ENCODE results near the gene ANKRD34A.
"Not testable (repeated sequence)": the region's sequence is repeated elsewhere in the genome, so short reads cannot be mapped to it uniquely, and the experiment has no call there.

The ANKRD34A gene

GRCh38 chr1:145942871-145943270, 21.5 kb downstream of the ANKRD34A start:
- DNase-seq: no peak

GRCh38 chr1:145942405-145942804, 22.0 kb downstream of the ANKRD34A start:
- no peak for DNase-seq

- DNase-seq: no peak
Observed at GRCh38 chr1:145937436-145937835, 26.9 kb downstream of the ANKRD34A start.

GRCh38 chr1:145936247-145936646, 28.1 kb downstream of the ANKRD34A start:
- DNase-seq: no peak

- no peak for DNase-seq
Observed at GRCh38 chr1:145935708-145936107, 28.7 kb downstream of the ANKRD34A start.

GRCh38 chr1:145932522-145933009, 31.8 kb downstream of the ANKRD34A start:
- DNase-seq: not testable (repeated sequence)

- DNase-seq: peak in 1 of 2 experiments; percentile 29
Observed at GRCh38 chr1:145927916-145928643, 36.3 kb downstream of the ANKRD34A start.

GRCh38 chr1:145927063-145927886, 37.1 kb downstream of the ANKRD34A start, which contains the start of gene RBM8A:
Gene RBM8A, minus strand, starts transcription at chr1:145927484. Its CDS starts 58 bp downstream, at chr1:145927426.
- DNase-seq: peak; percentile 100

DNA sequence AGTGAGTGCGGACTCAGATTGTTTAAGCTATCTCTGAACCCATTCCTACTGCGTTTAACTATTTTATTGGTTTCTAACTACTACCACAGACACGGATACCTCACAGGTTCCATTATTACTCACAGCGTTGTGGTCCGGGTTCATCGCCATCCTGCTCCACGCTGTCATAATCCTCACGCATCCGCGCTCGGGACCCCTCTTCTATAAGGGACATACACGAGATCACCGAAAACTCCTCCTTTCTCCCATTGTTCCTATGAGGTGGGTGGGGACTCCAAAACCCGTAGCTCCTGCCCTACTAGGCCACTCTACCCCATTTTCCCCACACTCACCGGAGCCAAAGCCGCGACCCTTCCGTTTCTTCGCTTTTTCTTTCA, 37.7 kb downstream of the ANKRD34A start:
- DNase-seq: peak in 1 of 2 experiments; percentile 44

DNA sequence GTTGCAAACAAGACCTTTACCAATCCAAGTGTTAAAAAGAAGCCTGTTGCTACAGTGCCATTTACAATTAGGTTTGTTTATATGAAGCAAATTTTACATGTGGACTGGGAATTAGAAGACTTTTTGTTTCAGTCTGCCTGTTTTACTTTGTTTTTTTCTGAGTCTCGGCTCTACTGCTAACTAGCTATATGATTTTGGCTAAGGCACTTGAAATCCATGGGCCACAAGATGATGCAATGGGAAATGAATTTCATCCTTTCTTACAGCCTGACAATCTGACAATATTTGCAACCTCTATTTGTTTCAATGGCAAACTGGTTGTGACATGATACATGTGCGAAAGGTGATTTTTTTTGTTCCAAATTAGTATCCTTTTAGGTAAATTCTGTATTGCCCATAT, 42.1 kb downstream of the ANKRD34A start:
- DNase-seq: no peak

DNA sequence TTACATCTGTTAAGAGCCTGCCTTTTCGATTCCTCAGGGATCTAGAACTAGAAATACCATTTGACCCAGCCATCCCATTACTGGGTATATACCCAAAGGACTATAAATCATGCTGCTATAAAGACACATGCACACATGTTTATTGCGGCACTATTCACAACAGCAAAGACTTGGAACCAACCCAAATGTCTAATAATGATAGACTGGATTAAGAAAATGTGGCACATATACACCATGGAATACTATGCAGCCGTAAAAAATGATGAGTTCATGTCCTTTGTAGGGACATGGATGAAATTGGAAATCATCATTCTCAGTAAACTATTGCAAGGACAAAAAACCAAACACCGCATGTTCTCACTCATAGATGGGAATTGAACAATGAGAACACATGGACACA, 44.1 kb downstream of the ANKRD34A start:
- not testable (repeated sequence) for DNase-seq

GRCh38 chr1:145918992-145919939, 45.1 kb downstream of the ANKRD34A start:
- DNase-seq: peak; percentile 68 to 71

DNA sequence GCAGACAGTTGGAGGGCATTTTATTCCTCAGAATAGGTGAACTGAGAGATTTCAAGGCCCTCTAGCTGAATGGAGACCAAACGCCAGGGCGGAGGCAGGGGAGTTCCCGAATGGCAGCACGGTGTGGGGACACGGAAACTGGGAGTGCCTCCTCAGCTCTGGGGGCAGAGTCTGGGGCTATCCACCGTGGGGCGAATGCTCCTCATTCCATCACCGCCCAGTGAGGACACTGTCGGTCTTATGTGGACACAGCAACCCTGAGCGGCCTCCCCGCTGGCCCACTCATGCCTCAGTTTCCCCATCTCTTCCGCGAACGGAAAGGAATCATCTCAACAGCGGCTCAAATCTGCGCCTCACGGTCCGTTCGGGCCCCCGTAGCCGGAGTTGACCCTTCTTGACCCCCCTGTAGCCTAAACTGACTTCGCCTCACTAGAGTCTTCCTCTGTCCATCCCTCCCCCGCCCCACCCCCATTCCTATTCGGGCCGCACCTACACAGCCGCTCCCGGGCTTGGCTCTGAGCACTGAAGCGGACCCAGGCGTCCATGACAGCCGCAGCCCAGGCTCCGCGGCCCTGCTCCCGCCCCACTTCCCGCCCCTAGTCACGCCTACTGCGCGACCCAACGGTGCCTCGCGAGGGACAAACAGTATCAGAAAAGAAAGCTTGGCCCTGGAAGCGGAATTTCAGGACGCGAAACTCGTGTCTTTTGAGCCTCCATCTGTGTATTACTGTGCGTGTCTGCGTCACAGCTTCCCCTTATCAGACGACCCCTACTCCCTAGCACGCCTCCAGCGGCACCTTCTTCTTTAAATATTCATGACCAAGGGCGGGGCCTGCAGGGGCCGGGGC, 46.0 kb downstream of the ANKRD34A start, which contains the start of gene PEX11B:
PEX11B (minus strand) TSS at position 574 of the 848 bp plus-strand sequence; CDS start at position 545, 29 bp downstream.
- peak; percentile 84 to 86 for DNase-seq

DNA sequence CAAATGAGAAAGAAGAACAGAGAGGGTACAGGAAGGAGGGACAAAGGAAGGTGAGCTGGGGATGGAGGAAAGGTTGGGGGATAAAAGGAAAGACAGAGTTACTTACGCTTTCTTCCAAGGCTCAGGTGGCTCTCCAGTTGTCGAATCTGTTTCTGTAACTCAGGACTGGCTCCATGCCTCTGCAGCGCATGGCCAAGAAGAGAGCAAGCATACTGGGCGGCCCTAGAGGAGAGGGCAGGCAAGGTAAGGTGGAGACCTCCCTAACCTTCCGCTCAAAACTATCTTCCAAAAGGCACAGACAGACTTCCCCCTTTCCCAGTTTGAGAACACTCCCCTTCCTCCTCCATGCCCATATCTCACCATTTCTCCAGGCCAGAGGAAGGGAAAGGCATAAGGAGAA, 46.8 kb downstream of the ANKRD34A start:
- no peak for DNase-seq

DNA sequence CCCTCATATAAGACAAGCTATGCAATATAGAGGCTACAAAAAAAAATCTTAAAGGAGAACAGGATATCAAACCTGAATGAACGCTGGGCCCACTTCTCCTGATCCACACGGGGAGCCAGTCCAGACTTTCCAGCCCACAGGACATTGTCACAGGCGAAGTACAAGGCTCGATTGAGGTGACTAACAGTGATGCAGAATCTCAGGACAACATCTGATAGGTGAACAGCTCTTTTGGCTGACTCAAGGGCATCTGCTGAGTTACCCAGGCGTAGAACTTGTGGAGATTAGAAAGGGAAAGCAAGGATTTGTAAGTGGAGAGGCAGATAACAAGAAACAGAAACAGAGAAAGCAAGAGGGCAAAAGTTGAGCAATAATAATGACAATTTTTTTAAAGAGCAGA, 47.6 kb downstream of the ANKRD34A start:
- no peak for DNase-seq

GRCh38 chr1:145912128-145912641, 52.2 kb downstream of the ANKRD34A start:
- no peak for DNase-seq

Measured in SHP77 (cell line).